Omental fat pad (tissue), 4 donors: ENCODE measurements around the gene CBLN3. TPM values are rescaled to one million over a fixed set of nuclear protein-coding genes. Genes with fewer than 3 reads are reported as not detected.
"Not testable (repeated sequence)": the region's sequence is repeated elsewhere in the genome, so short reads cannot be mapped to it uniquely, and the experiment has no call there.

ENCODE experiments used
- ATAC-seq: fragments of 150-250 bp; one replicate; pipeline ENCODE4 v1.9.1; 2016; ENCODE audit warnings: mild to moderate bottlenecking, moderate library complexity; ENCODE audit not compliant: low FRiP score
- DNase-seq: peaks from one replicate; pipeline ENCODE4 v3.0.0-alpha.2; 2019; ENCODE audit warnings: low spot score
- total RNA-seq, 4 donors: library from RNA; depleted of rRNA; stranded (reverse); fragments of >200 nt; gene quantifications; one replicate each; pipeline ENCODE4 v1.1.0, GENCODE V29; 2016
- TF ChIP-seq, protein P1 (sequence below), 3 donors: fragments of 450-650 bp; IDR thresholded peaks; one replicate each; pipeline ENCODE4 v1.5.1; 2016 to 2017; ENCODE audit warnings: antibody characterized with exemption in 3 of 3, mild to moderate bottlenecking in 3 of 3, moderate library complexity in 2 of 3

The CBLN3 gene
- total RNA-seq, result 1 to 10 TPM; 1.2 to 4.4 (median 2.8) TPM

- TF ChIP-seq, protein P1, sequence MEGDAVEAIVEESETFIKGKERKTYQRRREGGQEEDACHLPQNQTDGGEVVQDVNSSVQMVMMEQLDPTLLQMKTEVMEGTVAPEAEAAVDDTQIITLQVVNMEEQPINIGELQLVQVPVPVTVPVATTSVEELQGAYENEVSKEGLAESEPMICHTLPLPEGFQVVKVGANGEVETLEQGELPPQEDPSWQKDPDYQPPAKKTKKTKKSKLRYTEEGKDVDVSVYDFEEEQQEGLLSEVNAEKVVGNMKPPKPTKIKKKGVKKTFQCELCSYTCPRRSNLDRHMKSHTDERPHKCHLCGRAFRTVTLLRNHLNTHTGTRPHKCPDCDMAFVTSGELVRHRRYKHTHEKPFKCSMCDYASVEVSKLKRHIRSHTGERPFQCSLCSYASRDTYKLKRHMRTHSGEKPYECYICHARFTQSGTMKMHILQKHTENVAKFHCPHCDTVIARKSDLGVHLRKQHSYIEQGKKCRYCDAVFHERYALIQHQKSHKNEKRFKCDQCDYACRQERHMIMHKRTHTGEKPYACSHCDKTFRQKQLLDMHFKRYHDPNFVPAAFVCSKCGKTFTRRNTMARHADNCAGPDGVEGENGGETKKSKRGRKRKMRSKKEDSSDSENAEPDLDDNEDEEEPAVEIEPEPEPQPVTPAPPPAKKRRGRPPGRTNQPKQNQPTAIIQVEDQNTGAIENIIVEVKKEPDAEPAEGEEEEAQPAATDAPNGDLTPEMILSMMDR (IDR thresholded peaks at IDR 0.05), result no peak
- ATAC-seq (peak; percentile 88), DNase-seq (peak; percentile 56)
Observed at GRCh38 chr14:24429395-24430142, at the start of gene CBLN3, which contains the start of gene KHNYN. Gene CBLN3, minus strand, starts transcription at chr14:24429668. Its CDS starts 614 bp downstream, at chr14:24429054. Gene KHNYN, plus strand, starts transcription at chr14:24429954. Its CDS starts 777 bp downstream, at chr14:24430731.

GRCh38 chr14:24475261-24475660 is 45.8 kb upstream of the CBLN3 start:
- TF ChIP-seq, protein P1 (IDR thresholded peaks at IDR 0.05), result no peak
- DNase-seq (no peak), ATAC-seq (no peak)

- DNase-seq, result no peak
- ATAC-seq, result no peak
- TF ChIP-seq, protein P1 (IDR thresholded peaks at IDR 0.05), result no peak
Observed at GRCh38 chr14:24473211-24473610, 43.7 kb upstream of the CBLN3 start.

GRCh38 chr14:24470450-24470849 is 41.0 kb upstream of the CBLN3 start:
- not testable (repeated sequence) for ATAC-seq, DNase-seq

DNA sequence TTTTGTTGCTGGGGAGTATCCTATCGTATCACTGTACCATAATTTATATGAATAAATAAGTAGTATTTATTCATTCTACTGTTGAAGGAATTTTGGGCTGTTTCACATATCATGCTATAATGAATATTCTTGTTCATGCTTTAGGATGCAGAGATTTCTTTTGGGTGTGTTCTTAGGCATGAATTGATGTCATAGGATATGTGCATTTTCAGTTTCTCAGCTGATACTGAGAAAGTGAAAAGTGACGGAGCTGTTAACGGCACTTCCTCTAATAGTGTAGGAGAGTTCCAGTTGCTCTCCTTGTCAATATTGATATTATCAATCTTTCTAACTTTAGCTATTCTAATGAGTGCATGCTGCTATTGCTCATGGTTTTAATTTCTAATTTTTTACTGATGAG is 36.3 kb upstream of the CBLN3 start:
- ATAC-seq (no peak), DNase-seq (no peak)
- TF ChIP-seq, protein P1 (IDR thresholded peaks at IDR 0.05), result no peak

GRCh38 chr14:24465368-24465767 is 35.9 kb upstream of the CBLN3 start:
- DNase-seq (no peak), ATAC-seq (no peak)
- TF ChIP-seq, protein P1 (IDR thresholded peaks at IDR 0.05), result no peak

DNA sequence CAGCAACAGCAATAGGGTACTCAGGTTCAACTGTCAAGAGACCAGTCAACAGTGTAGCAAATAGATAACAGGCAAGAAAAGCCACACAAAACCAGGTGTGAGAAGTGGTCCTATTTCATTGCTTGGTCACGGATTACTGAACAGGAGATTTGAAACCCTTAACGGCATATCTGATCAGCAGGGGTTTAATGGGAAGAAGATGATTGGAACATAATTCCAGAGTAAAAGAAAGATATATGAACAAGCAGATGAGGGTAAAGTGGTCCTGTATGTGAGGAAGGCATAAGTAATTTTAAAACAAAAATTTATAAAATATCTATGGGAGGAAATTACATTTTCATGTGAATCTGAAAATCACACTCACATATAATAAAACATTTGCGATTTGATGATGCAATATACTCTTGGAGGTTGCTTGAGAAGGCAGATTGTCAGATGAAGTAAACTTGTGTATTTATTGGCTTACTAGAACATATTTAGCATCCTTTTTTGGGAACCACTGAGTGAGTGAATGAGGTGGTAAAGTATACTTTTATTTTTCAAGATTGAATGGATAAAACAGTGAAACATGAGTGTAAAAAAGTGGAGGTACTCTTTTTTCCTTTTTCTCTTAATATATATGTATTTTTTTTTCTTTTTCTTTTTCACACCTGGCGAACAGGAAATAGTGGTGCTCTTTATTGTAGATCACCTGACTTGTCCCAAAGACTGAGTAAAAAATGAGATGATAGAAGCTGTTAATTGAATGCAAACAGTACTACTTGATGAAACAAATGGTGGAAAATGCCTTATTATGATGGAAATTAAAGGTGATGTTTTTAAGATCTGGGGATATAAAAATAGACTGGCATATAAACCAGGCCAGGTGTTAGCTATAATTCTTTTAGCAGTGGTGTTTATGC is 34.7 kb upstream of the CBLN3 start:
- ATAC-seq, result no peak
- no peak for DNase-seq
- TF ChIP-seq, protein P1 (IDR thresholded peaks at IDR 0.05), result no peak
